ENCODE results near the gene PRR23A. TPM values are rescaled to one million over a fixed set of nuclear protein-coding genes. Genes with fewer than 3 reads are reported as not detected.

PRR23A gene
- total RNA-seq, 1 donor: not detected

DNA sequence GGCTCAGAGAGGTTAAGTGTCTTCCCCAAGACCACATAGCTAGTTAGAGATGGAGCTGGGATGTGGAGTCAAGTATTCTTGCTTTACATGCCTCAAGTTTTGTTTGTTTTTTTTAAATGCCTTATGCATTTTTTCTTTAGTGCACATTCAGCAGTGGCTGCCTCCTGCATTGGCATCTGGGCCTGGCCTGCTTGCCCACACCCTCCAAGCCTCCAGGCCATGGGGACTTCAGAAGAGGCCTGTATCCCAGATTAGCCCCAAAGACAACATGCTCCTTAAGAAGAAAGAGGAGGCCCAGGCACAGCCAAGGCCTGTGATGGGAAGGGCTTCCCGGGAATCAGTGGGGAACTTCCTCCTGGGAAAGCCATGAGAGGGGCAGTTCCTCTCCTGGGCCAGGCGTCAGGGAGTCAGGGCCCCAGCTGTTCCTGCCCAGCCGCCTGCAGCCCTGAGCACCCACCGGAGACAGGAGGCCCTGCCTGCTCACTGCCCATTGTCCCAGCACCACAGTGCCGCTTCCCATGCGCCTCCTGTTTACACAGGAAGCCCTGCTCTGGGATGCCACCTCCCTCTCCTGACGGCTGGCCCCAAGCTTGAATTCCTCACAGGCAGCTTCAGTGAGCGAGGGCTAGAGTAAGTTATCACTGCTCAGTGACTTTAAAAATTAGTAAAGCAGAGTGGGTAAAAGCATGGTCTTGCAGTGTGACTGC lies 43.1 kb downstream of the PRR23A start:
- Histone ChIP-seq H3K27me3 (ENCODE audit: insufficient read depth, low read length) (peaks cover 39% of the 10 kb centered on the region), H3K9me3 (ENCODE audit: low read depth, low read length) (no peaks in the 10 kb centered on the region), H2AFZ (ENCODE audit: low read length) (no peak overlapping the region), H3K36me3 (ENCODE audit: insufficient read depth, low read length) (no peaks in the 10 kb centered on the region), H3K4me2 (ENCODE audit: insufficient read depth, low read length) (no peak overlapping the region), H4K20me1 (ENCODE audit: insufficient read depth, low read length) (no peaks in the 10 kb centered on the region), H3K4me1 (ENCODE audit: insufficient read depth, low read length) (no peaks in the 10 kb centered on the region), H3K27ac (ENCODE audit: low read depth, low read length) (no peak overlapping the region), H3K79me2 (ENCODE audit: insufficient read depth, low read length) (no peaks in the 10 kb centered on the region), H3K4me3 (ENCODE audit: insufficient read depth, low read length) (no peak overlapping the region)
- TF ChIP-seq, protein P1, sequence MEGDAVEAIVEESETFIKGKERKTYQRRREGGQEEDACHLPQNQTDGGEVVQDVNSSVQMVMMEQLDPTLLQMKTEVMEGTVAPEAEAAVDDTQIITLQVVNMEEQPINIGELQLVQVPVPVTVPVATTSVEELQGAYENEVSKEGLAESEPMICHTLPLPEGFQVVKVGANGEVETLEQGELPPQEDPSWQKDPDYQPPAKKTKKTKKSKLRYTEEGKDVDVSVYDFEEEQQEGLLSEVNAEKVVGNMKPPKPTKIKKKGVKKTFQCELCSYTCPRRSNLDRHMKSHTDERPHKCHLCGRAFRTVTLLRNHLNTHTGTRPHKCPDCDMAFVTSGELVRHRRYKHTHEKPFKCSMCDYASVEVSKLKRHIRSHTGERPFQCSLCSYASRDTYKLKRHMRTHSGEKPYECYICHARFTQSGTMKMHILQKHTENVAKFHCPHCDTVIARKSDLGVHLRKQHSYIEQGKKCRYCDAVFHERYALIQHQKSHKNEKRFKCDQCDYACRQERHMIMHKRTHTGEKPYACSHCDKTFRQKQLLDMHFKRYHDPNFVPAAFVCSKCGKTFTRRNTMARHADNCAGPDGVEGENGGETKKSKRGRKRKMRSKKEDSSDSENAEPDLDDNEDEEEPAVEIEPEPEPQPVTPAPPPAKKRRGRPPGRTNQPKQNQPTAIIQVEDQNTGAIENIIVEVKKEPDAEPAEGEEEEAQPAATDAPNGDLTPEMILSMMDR (IDR thresholded peaks at IDR 0.05; ENCODE audit: extremely low read depth, low read depth, low read length): no peak
- DNase-seq (ENCODE audit: insufficient read length, low spot score, missing footprints): no peak

DNA sequence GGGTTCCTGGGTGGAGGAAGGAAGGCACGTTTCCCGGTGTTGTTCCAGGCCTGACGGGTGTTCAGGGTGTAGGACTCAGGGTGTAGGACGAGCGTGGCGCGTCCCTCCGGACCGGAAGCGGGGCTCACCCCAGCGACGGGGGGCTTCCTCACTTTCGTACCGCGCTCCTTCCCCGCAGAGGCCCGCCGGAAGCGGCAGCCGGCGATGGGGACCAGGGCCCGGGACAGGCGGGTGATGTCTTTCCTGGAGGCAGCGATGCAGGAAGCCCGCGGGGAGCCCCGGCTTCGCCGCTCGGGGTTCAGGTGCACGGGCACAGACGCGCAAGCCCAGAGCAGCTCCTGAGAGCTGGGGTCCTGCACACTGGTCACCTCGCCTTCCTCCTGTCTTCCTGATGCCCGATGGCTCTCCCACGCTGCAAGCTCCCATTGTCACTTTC lies 45.6 kb downstream of the PRR23A start:
- no peaks in the 10 kb centered on the region for H4K20me1 ChIP-seq (ENCODE audit: insufficient read depth, low read length)
- peak overlapping the region; percentile 59 for H2AFZ ChIP-seq (ENCODE audit: low read length)
- no peak overlapping the region for H3K4me3 ChIP-seq (ENCODE audit: insufficient read depth, low read length)
- peaks cover 50% of the 10 kb centered on the region for H3K27me3 ChIP-seq (ENCODE audit: insufficient read depth, low read length)
- DNase-seq (ENCODE audit: insufficient read length, low spot score, missing footprints): no peak
- H3K27ac ChIP-seq (ENCODE audit: low read depth, low read length): no peak overlapping the region
- H3K4me1 ChIP-seq (ENCODE audit: insufficient read depth, low read length): no peaks in the 10 kb centered on the region
- no peaks in the 10 kb centered on the region for H3K79me2 ChIP-seq (ENCODE audit: insufficient read depth, low read length)
- H3K36me3 ChIP-seq (ENCODE audit: insufficient read depth, low read length): no peaks in the 10 kb centered on the region
- H3K4me2 ChIP-seq (ENCODE audit: insufficient read depth, low read length): peak overlapping the region; percentile 32
- no peaks in the 10 kb centered on the region for H3K9me3 ChIP-seq (ENCODE audit: low read depth, low read length)
- TF ChIP-seq, protein P1 (IDR thresholded peaks at IDR 0.05; ENCODE audit: extremely low read depth, low read depth, low read length): no peak

Other genes with a start within 250 kb of the PRR23A start
- 14.5 and 16.8 TPM in 2 replicates for gene PIK3CB, start 171.3 kb downstream of the PRR23A start, total RNA-seq
- gene FOXL2, start 59.1 kb downstream of the PRR23A start, total RNA-seq: under 0.01 and 0.36 TPM in 2 replicates
- gene FOXL2NB, start 59.1 kb downstream of the PRR23A start, total RNA-seq: 0.36 TPM in 1 of 2 replicates, not detected in the other
- not detected in 2 replicates for gene PRR23B, start 14.7 kb upstream of the PRR23A start, total RNA-seq
- not detected in 2 replicates for gene PRR23C, start 38.6 kb upstream of the PRR23A start, total RNA-seq